IMR-90 (cell line): ENCODE results near the gene GCKR. TPM values are rescaled to one million over a fixed set of nuclear protein-coding genes. Genes with fewer than 3 reads are reported as not detected.

Experiments used
- ATAC-seq: fragments of 200-7000 bp; cut with Tn5 transposase; 2 replicates; pipeline ENCODE4 v1.9.1; 2020; ENCODE audit warnings: low read depth, mild to moderate bottlenecking, moderate library complexity
- BruUV-seq: library from RNA; stranded (reverse); fragments of 400-500 nt; replicated peaks from 2 replicates; lab custom pipeline; 2021; lab: Mats Ljungman, UMichigan
- CTCF ChIA-PET: fragments of 300-600 bp; formaldehyde crosslinking; extraction: SDS; loops from one replicate; lab custom pipeline; 2021; ENCODE audit warnings: antibody characterized with exemption; lab: Yijun Ruan, JAX
- POLR2A ChIA-PET: fragments of 300-600 bp; sonication (Branson Sonifier 250); formaldehyde crosslinking; loops from one replicate; lab custom pipeline; 2022; ENCODE audit warnings: antibody characterized with exemption; ENCODE audit not compliant: unreplicated experiment; lab: Charles Lee
- DNase-seq: peaks from one replicate; pipeline ENCODE4 v3.0.0; 2013
- H2AFZ ChIP-seq: replicated peaks from 2 replicates; pipeline ENCODE3; 2013; ENCODE audit warnings: low read length, mild to moderate bottlenecking; ENCODE audit not compliant: poor library complexity
- H2AK5ac ChIP-seq: 2 replicates; pipeline ENCODE4 v1.6.1; 2013; ENCODE audit warnings: low read depth, low read length, inconsistent platforms
- H2AK9ac ChIP-seq: replicated peaks from 2 replicates; pipeline ENCODE3; 2013; ENCODE audit warnings: mild to moderate bottlenecking, low read depth, low read length, moderate library complexity; ENCODE audit not compliant: poor library complexity
- H2BK120ac ChIP-seq: 2 replicates; pipeline ENCODE4 v1.6.1; 2013; ENCODE audit warnings: low read depth, low read length, inconsistent platforms
- H2BK15ac ChIP-seq: 3 replicates; pipeline ENCODE4 v1.6.1; 2013; ENCODE audit warnings: low read depth, low read length, inconsistent platforms
- H2BK20ac ChIP-seq: 2 replicates; pipeline ENCODE4 v1.6.1; 2013; ENCODE audit warnings: low read depth, mild to moderate bottlenecking, inconsistent platforms, low read length, moderate library complexity
- H2BK5ac ChIP-seq: 2 replicates; pipeline ENCODE4 v1.6.1; 2013; ENCODE audit warnings: mild to moderate bottlenecking, low read depth, low read length, inconsistent platforms; ENCODE audit not compliant: poor library complexity, severe bottlenecking
- H3K14ac ChIP-seq: replicated peaks from 2 replicates; pipeline ENCODE4 v1.6.1; 2013; ENCODE audit warnings: low read depth, low read length, inconsistent platforms
- H3K18ac ChIP-seq: 2 replicates; pipeline ENCODE4 v1.6.1; 2013; ENCODE audit warnings: low read depth, low read length, control low read depth
- H3K23ac ChIP-seq: 2 replicates; pipeline ENCODE4 v1.6.1; 2013; ENCODE audit warnings: low read depth, low read length, inconsistent platforms
- H3K27ac ChIP-seq: 2 replicates; pipeline ENCODE4 v1.5.1; 2013; ENCODE audit warnings: mild to moderate bottlenecking, control low read depth, low read length; ENCODE audit not compliant: insufficient read depth
- H3K27me3 ChIP-seq: 2 replicates; pipeline ENCODE4 v1.6.1; 2013; ENCODE audit warnings: low read length; ENCODE audit not compliant: control insufficient read depth, insufficient read depth
- H3K36me3 ChIP-seq: 2 replicates; pipeline ENCODE4 v1.6.1; 2013; ENCODE audit warnings: low read length, mixed read lengths; ENCODE audit not compliant: control insufficient read depth, insufficient read depth
- H3K4ac ChIP-seq: 2 replicates; pipeline ENCODE4 v1.6.1; 2013; ENCODE audit warnings: low read depth, low read length, inconsistent platforms
- H3K4me1 ChIP-seq: 2 replicates; pipeline ENCODE4 v1.6.1; 2013; ENCODE audit warnings: low read length, mixed read lengths; ENCODE audit not compliant: control insufficient read depth, insufficient read depth
- H3K4me2 ChIP-seq: 2 replicates; pipeline ENCODE4 v1.6.1; 2013; ENCODE audit warnings: low read depth, mild to moderate bottlenecking, control low read depth, low read length, moderate library complexity
- H3K4me3 ChIP-seq: 2 replicates; pipeline ENCODE4 v1.5.1; 2013; ENCODE audit warnings: low read depth, mild to moderate bottlenecking, control low read depth, low read length, moderate library complexity; ENCODE audit not compliant: insufficient read depth
- H3K56ac ChIP-seq: 2 replicates; pipeline ENCODE4 v1.6.1; 2013; ENCODE audit warnings: low read length, inconsistent platforms; ENCODE audit not compliant: insufficient read depth; ENCODE audit errors: extremely low read depth
- H3K79me1 ChIP-seq, 2 experiments: 2 replicates each; pipeline ENCODE4 v1.6.1; 2013; ENCODE audit warnings: low read length in 2 of 2, inconsistent platforms in 1 of 2, low read depth in 1 of 2
- H3K9ac ChIP-seq: 2 replicates; pipeline ENCODE4 v1.6.1; 2013; ENCODE audit warnings: low read depth, low read length, control low read depth
- H3K9me1 ChIP-seq: 2 replicates; pipeline ENCODE4 v1.6.1; 2013; ENCODE audit warnings: low read length, inconsistent platforms; ENCODE audit not compliant: insufficient read depth
- H3K9me3 ChIP-seq: 2 replicates; pipeline ENCODE4 v1.6.1; 2013; ENCODE audit warnings: low read length; ENCODE audit not compliant: control insufficient read depth, insufficient read depth
- H4K20me1 ChIP-seq: 2 replicates; pipeline ENCODE4 v1.6.1; 2013; ENCODE audit warnings: low read length, inconsistent platforms; ENCODE audit not compliant: insufficient read depth
- H4K5ac ChIP-seq: 2 replicates; pipeline ENCODE4 v1.6.1; 2013; ENCODE audit warnings: mild to moderate bottlenecking, low read depth, low read length, control low read depth
- H4K8ac ChIP-seq, 2 experiments: 2 replicates each; pipeline ENCODE4 v1.6.1; 2013; ENCODE audit warnings: low read depth in 2 of 2, low read length in 2 of 2, control low read depth in 1 of 2, inconsistent platforms in 1 of 2
- H4K91ac ChIP-seq: 2 replicates; pipeline ENCODE4 v1.6.1; 2013; ENCODE audit warnings: low read depth, low read length, inconsistent platforms; ENCODE audit not compliant: insufficient read depth
- BHLHE40 ChIP-seq: fragments of 150-350 bp; IDR thresholded peaks from 2 replicates; pipeline ENCODE4 v1.6.1; 2016; ENCODE audit warnings: mild to moderate bottlenecking, low read depth, low read length
- CEBPB ChIP-seq: IDR thresholded peaks from 2 replicates; pipeline ENCODE4 v1.6.1; 2012; ENCODE audit warnings: low read depth, low read length, improper control_type of control experiment
- CHD1 ChIP-seq: IDR thresholded peaks from 2 replicates; pipeline ENCODE4 v1.6.1; 2012; ENCODE audit warnings: low read depth, low read length, improper control_type of control experiment
- FOS ChIP-seq: fragments of 150-350 bp; IDR thresholded peaks from 2 replicates; pipeline ENCODE4 v1.6.1; 2016; ENCODE audit warnings: low read depth, low read length
- MAFK ChIP-seq: IDR thresholded peaks from 2 replicates; pipeline ENCODE4 v1.6.1; 2012; ENCODE audit warnings: low read depth, low read length, improper control_type of control experiment
- MAZ ChIP-seq: IDR thresholded peaks from 2 replicates; pipeline ENCODE4 v1.6.1; 2012; ENCODE audit warnings: low read depth, mild to moderate bottlenecking, low read length, improper control_type of control experiment, moderate library complexity, borderline replicate concordance
- MXI1 ChIP-seq: IDR thresholded peaks from 2 replicates; pipeline ENCODE4 v1.6.1; 2012; ENCODE audit warnings: low read depth, mild to moderate bottlenecking, low read length, moderate library complexity, borderline replicate concordance
- NFE2L2 ChIP-seq: fragments of 150-350 bp; IDR thresholded peaks from 2 replicates; pipeline ENCODE4 v1.6.1; 2016; ENCODE audit warnings: low read depth, mild to moderate bottlenecking, low read length
- POLR2A ChIP-seq: IDR thresholded peaks from 2 replicates; pipeline ENCODE4 v1.6.1; 2012; ENCODE audit warnings: mild to moderate bottlenecking, low read depth, low read length
- RAD21 ChIP-seq: IDR thresholded peaks from 2 replicates; pipeline ENCODE4 v1.6.1; 2012; ENCODE audit warnings: low read length, improper control_type of control experiment
- RCOR1 ChIP-seq: IDR thresholded peaks from 2 replicates; pipeline ENCODE4 v1.6.1; 2012; ENCODE audit warnings: mild to moderate bottlenecking, low read length, improper control_type of control experiment; ENCODE audit not compliant: insufficient replicate concordance
- RFX5 ChIP-seq: IDR thresholded peaks from 2 replicates; pipeline ENCODE4 v1.8.0; 2012; ENCODE audit warnings: low read depth, mild to moderate bottlenecking, low read length, moderate library complexity
- SMC3 ChIP-seq: fragments of 150-350 bp; IDR thresholded peaks from 2 replicates; pipeline ENCODE4 v1.6.1; 2016; ENCODE audit warnings: low read depth, mild to moderate bottlenecking, antibody characterized with exemption, low read length, moderate library complexity
- WGBS, 2 experiments: methylation state at CpG; one replicate each; pipeline versions ENCODE4 v1.1.5 to v1.1.7; 2013; ENCODE audit warnings: missing lambda C conversion rate in 2 of 2; ENCODE audit not compliant: insufficient read length in 1 of 2; ENCODE audit errors: extremely low coverage in 2 of 2; 5-methylcytosine and 5-hydroxymethylcytosine counted together
- dilution Hi-C: fragments of 300-500 bp; cut with HindIII; formaldehyde crosslinking; loops from one replicate; pipeline ENCODE4 v1.14.3; 2018; ENCODE audit warnings: low sequenced_read_pairs; ENCODE audit not compliant: unreplicated experiment
- in situ Hi-C: fragments of 300-500 bp; cut with MboI; formaldehyde crosslinking; loops from 3 replicates; pipeline ENCODE4 v1.14.3; 2019; ENCODE audit warnings: low sequenced_read_pairs, inconsistent platforms, mixed read lengths
- intact Hi-C: fragments of 100-400 bp; cut with micrococcal nuclease; formaldehyde crosslinking; loops from 2 replicates; pipeline ENCODE4 v1.10.0; 2022
- polyA plus RNA-seq, 3 experiments: library from polyadenylated mRNA; depleted of rRNA; stranded (reverse); fragments of >200 nt; gene quantifications; 2 replicates each; pipeline ENCODE4 v1.2.3, GENCODE V29; 2012; ENCODE audit warnings: low replicate concordance in 1 of 3
- total RNA-seq: library from RNA; depleted of rRNA; stranded (reverse); fragments of >200 nt; gene quantifications from 2 replicates; pipeline ENCODE4 v1.2.3, GENCODE V29; 2012
- TF ChIP-seq, protein P1 (sequence below): conservative IDR thresholded peaks from 2 replicates; pipeline ENCODE4 v1.5.1; 2012; ENCODE audit warnings: mild to moderate bottlenecking, low read depth, low read length, improper control_type of control experiment
- TF ChIP-seq, protein P2 (sequence below): fragments of 150-350 bp; IDR thresholded peaks from 2 replicates; pipeline ENCODE4 v1.6.1; 2016; ENCODE audit warnings: low read depth, mild to moderate bottlenecking, low read length, moderate library complexity, borderline replicate concordance
- TF ChIP-seq, protein P3 (sequence below): fragments of 150-350 bp; IDR thresholded peaks from 2 replicates; pipeline ENCODE4 v1.6.1; 2017; ENCODE audit warnings: mild to moderate bottlenecking, antibody characterized with exemption, low read length, low read depth

The GCKR gene
- total and polyA plus RNA-seq, 2 of the 4 experiments (the other 2 are of a cell fraction) = under 0.01 to 0.41 TPM

DNA sequence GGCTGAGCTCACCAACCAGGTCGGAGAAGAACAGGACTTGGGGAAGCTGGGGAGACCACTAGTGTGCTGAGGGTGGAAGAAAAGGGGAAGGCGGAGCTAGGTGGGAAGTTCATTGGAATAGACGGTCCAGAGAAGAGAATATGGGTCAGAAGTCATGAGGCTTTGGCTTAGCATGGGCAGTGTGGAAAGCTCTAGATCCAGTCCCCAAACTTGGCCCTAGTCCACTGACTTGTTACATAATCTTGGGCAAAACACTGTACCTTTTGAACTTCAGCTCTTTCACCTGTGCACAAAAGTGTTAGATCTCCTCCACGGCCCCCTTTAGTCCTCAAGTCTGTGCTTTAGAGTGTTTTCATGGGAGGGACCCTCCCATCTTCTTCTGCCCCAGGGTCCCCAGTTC is 10.7 kb downstream of the GCKR start:
- Histone ChIP-seq H3K56ac (no peak overlapping the region), H3K36me3 (no peaks in the 10 kb centered on the region), H3K18ac (no peak overlapping the region), H3K4me2 (no peak overlapping the region), H3K4ac (no peak overlapping the region), H2BK120ac (no peak overlapping the region), H4K5ac (no peak overlapping the region), H2BK5ac (no peak overlapping the region), H3K4me3 (no peak overlapping the region), H3K27me3 (peaks cover 7% of the 10 kb centered on the region; the same call in 1 of the 2 replicates), H2AK5ac (no peak overlapping the region), H3K9ac (no peak overlapping the region), H3K23ac (no peak overlapping the region), H2BK15ac (no peak overlapping the region), H3K9me3 (no peaks in the 10 kb centered on the region), H2BK20ac (no peak overlapping the region), H2AFZ (no peak overlapping the region), H3K14ac (no peak overlapping the region), H3K27ac (no peak overlapping the region), H3K9me1 (peaks cover 3% of the 10 kb centered on the region), H4K91ac (no peak overlapping the region), H4K8ac (no peak overlapping the region), H3K79me1 (no peaks in the 10 kb centered on the region), H4K20me1 (no peaks in the 10 kb centered on the region), H2AK9ac (no peak overlapping the region), H3K4me1 (peaks cover 6% of the 10 kb centered on the region)
- 50% methylated on average over 1 of the region's 4 CpGs; no CpG with 5 or more reads in 1 of the 2 experiments for WGBS, 2 experiments
- POLR2A ChIA-PET = no interaction called here
- TF ChIP-seq CEBPB (no peak), MXI1 (no peak), FOS (no peak), MAFK (no peak), CHD1 (no peak), RCOR1 (no peak), NFE2L2 (no peak), RFX5 (no peak), RAD21 (no peak), SMC3 (no peak), MAZ (no peak), POLR2A (no peak), BHLHE40 (no peak)
- TF ChIP-seq, protein P1, sequence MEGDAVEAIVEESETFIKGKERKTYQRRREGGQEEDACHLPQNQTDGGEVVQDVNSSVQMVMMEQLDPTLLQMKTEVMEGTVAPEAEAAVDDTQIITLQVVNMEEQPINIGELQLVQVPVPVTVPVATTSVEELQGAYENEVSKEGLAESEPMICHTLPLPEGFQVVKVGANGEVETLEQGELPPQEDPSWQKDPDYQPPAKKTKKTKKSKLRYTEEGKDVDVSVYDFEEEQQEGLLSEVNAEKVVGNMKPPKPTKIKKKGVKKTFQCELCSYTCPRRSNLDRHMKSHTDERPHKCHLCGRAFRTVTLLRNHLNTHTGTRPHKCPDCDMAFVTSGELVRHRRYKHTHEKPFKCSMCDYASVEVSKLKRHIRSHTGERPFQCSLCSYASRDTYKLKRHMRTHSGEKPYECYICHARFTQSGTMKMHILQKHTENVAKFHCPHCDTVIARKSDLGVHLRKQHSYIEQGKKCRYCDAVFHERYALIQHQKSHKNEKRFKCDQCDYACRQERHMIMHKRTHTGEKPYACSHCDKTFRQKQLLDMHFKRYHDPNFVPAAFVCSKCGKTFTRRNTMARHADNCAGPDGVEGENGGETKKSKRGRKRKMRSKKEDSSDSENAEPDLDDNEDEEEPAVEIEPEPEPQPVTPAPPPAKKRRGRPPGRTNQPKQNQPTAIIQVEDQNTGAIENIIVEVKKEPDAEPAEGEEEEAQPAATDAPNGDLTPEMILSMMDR = no peak
- TF ChIP-seq, protein P2, sequence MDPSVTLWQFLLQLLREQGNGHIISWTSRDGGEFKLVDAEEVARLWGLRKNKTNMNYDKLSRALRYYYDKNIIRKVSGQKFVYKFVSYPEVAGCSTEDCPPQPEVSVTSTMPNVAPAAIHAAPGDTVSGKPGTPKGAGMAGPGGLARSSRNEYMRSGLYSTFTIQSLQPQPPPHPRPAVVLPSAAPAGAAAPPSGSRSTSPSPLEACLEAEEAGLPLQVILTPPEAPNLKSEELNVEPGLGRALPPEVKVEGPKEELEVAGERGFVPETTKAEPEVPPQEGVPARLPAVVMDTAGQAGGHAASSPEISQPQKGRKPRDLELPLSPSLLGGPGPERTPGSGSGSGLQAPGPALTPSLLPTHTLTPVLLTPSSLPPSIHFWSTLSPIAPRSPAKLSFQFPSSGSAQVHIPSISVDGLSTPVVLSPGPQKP = no peak
- TF ChIP-seq, protein P3, sequence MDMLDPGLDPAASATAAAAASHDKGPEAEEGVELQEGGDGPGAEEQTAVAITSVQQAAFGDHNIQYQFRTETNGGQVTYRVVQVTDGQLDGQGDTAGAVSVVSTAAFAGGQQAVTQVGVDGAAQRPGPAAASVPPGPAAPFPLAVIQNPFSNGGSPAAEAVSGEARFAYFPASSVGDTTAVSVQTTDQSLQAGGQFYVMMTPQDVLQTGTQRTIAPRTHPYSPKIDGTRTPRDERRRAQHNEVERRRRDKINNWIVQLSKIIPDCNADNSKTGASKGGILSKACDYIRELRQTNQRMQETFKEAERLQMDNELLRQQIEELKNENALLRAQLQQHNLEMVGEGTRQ = no peak
- BruUV-seq = no TSS peak
- ATAC-seq (no peak), DNase-seq (no peak)
- in situ Hi-C loops = no loop called here
- dilution Hi-C loops = no loop called here
- intact Hi-C loops = no loop called here
- CTCF ChIA-PET = no interaction called here
